HEK293T (cell line): Measurements from ENCODE around the gene RAB40A.

ENCODE experiments used
- ARNT ChIP-seq: fragments of 450-650 bp; IDR thresholded peaks from 2 replicates; pipeline ENCODE4 v1.6.1; 2017; ENCODE audit warnings: mild to moderate bottlenecking
- BHLHE40 ChIP-seq: fragments of 450-650 bp; IDR thresholded peaks from 2 replicates; pipeline ENCODE4 v1.6.1; 2016; ENCODE audit warnings: mild to moderate bottlenecking, moderate library complexity, borderline replicate concordance
- CTBP1 ChIP-seq: fragments of 450-650 bp; IDR thresholded peaks from 2 replicates; pipeline ENCODE4 v1.6.1; 2016; ENCODE audit warnings: borderline replicate concordance
- FOXA1 ChIP-seq: fragments of 450-650 bp; IDR thresholded peaks from 2 replicates; pipeline ENCODE4 v1.6.1; 2016; ENCODE audit warnings: mild to moderate bottlenecking
- FOXK2 ChIP-seq: fragments of 450-650 bp; IDR thresholded peaks from 2 replicates; pipeline ENCODE4 v1.6.1; 2016; ENCODE audit warnings: mild to moderate bottlenecking
- FOXM1 ChIP-seq: fragments of 450-650 bp; IDR thresholded peaks from 2 replicates; pipeline ENCODE4 v1.6.1; 2017; ENCODE audit warnings: mild to moderate bottlenecking, borderline replicate concordance
- HDGF ChIP-seq: fragments of 450-650 bp; IDR thresholded peaks from 2 replicates; pipeline ENCODE4 v1.6.1; 2017; ENCODE audit warnings: antibody characterized with exemption, borderline replicate concordance
- L3MBTL2 ChIP-seq: fragments of 450-650 bp; conservative IDR thresholded peaks from 2 replicates; pipeline ENCODE4 v1.6.1; 2016; ENCODE audit warnings: mild to moderate bottlenecking
- NFRKB ChIP-seq: fragments of 450-650 bp; IDR thresholded peaks from 2 replicates; pipeline ENCODE4 v1.6.1; 2016; ENCODE audit warnings: mild to moderate bottlenecking, moderate library complexity
- SP1 ChIP-seq: fragments of 450-650 bp; IDR thresholded peaks from 2 replicates; pipeline ENCODE4 v1.6.1; 2017
- TARDBP ChIP-seq: fragments of 450-650 bp; IDR thresholded peaks from 2 replicates; pipeline ENCODE4 v1.6.1; 2016
- ZNF384 ChIP-seq: fragments of 450-650 bp; IDR thresholded peaks from 2 replicates; pipeline ENCODE4 v1.6.1; 2016
- TF ChIP-seq, protein P1 (sequence below): fragments of 450-650 bp; IDR thresholded peaks from 2 replicates; pipeline ENCODE4 v1.6.1; 2016

DNA sequence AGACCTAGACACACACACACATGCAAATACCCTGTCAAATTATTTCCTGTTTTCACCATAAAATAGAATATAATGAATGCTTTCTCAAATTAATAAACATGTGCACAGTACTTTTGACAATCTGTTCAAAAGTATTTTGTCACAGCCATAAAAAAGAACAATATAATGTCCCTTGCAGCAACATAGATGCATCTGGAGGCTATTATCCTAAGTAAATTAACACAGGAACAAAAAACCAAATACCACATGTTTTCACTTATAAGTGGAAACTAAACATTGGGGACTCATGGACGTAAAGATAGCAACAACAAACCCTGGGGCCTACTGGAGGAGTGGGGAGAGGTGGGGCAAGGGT is 15.5 kb downstream of the RAB40A start:
- TF ChIP-seq, protein P1, sequence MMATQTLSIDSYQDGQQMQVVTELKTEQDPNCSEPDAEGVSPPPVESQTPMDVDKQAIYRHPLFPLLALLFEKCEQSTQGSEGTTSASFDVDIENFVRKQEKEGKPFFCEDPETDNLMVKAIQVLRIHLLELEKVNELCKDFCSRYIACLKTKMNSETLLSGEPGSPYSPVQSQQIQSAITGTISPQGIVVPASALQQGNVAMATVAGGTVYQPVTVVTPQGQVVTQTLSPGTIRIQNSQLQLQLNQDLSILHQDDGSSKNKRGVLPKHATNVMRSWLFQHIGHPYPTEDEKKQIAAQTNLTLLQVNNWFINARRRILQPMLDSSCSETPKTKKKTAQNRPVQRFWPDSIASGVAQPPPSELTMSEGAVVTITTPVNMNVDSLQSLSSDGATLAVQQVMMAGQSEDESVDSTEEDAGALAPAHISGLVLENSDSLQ = no peak
- no peak for TF ChIP-seq FOXA1
- TF ChIP-seq FOXK2 = no peak
- TF ChIP-seq NFRKB = no peak
- no peak for TF ChIP-seq TARDBP
- no peak for TF ChIP-seq FOXM1
- TF ChIP-seq SP1 = no peak
- no peak for TF ChIP-seq CTBP1
- TF ChIP-seq BHLHE40 = no peak
- no peak for TF ChIP-seq L3MBTL2
- TF ChIP-seq ZNF384 = no peak
- TF ChIP-seq ARNT = no peak
- no peak for TF ChIP-seq HDGF
